Activated CD4-positive, alpha-beta T cell treated with anti-CD3 and anti-CD28 coated beads, Interleukin-2, Interleukin-4, amounts not matched to agents 100 ng/mL and 50 ng/mL, durations not matched to agents 16 hours and 8 hours (primary cell): ENCODE results near the gene ARL8B.

Source experiments
- DNase-seq: peaks from one replicate; pipeline ENCODE4 v3.0.0-alpha.2; 2020; ENCODE audit warnings: low spot score

Gene ARL8B

GRCh38 chr3:5214352-5214751, 92.3 kb downstream of the ARL8B start:
- DNase-seq: no peak

GRCh38 chr3:5217824-5218595, 95.9 kb downstream of the ARL8B start:
- no peak for DNase-seq

GRCh38 chr3:5218815-5219214, 96.7 kb downstream of the ARL8B start:
- DNase-seq: no peak

- no peak for DNase-seq
These were observed 97.1 kb downstream of the ARL8B start for GRCh38 chr3:5219216-5219615.

GRCh38 chr3:5220193-5220592, 98.1 kb downstream of the ARL8B start:
- no peak for DNase-seq

GRCh38 chr3:5220667-5221431, 98.8 kb downstream of the ARL8B start:
- DNase-seq: no peak

GRCh38 chr3:5221701-5222100, 99.6 kb downstream of the ARL8B start:
- no peak for DNase-seq

GRCh38 chr3:5222283-5223005, 100.4 kb downstream of the ARL8B start:
- DNase-seq: no peak

- DNase-seq: peak; percentile 15
These were observed 104.7 kb downstream of the ARL8B start for GRCh38 chr3:5226783-5227182.

- no peak for DNase-seq
These were observed 105.7 kb downstream of the ARL8B start for GRCh38 chr3:5227812-5228211.

GRCh38 chr3:5229414-5229813, 107.3 kb downstream of the ARL8B start:
- no peak for DNase-seq
